Measurements from ENCODE around the gene TGFBR2.

The TGFBR2 gene

GRCh38 chr3:30606301-30607031 is at the start of gene TGFBR2:
TGFBR2 (plus strand) TSS chr3:30606601; CDS start chr3:30606884, 283 bp downstream.
- no peak for DNase-seq

DNA sequence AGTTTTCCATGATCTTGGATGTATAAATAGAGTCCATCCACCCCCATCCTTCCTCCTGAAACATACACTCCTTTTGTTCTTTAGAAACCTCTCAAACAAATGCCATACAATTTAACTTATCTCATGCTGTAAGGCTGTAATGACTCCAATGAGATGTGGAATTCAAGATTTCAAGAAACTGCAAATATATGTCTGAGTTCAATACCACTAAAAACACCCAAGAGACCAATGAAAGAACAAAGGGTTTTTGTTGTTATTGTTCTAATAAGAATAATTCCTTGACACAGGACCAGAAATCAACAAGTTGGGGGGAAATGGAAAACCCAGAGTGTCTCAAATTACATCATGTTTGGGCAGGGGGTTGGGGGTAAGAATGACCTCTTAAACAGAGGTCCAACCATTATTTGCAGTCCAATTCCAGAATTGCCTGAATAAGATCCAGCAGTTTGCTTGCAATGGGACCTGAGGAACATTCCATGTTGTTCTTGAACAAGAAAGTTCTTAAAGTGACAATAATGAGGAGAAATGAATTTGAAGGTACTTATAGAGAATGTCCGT is 48.6 kb upstream of the TGFBR2 start:
- no peak for DNase-seq

GRCh38 chr3:30563956-30564355 is 42.4 kb upstream of the TGFBR2 start:
- DNase-seq = no peak

DNA sequence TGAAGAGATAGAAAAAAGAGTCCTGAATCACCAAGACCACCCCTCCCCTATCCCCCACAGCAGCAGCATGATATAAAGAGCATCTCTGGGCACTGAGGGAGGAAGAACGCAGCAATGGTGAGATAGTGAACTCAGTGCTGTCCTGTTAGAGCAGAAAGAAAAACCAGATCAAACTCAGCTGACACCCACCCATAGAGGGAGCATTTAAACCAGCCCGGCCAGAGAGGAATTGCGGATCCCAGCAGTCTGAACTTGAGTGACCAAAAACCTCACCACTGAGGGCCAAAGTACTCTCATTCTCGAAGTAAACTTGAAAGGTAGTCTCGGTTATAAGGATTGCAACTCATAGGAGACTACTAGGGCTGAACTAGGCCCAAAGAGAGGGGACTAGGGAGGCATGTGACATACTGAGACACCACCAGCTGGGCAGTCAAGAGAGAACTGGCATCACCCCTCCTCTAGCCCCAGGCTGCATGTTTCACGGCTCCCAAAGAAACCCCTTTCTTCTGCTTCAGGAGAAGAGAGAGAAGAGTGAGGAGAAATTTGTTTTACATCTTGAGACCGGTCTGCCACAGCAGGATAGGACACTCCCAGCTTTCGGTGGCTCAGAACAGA is 39.2 kb upstream of the TGFBR2 start:
- no peak for DNase-seq

- DNase-seq = no peak
Observed at GRCh38 chr3:30576946-30577345, 29.5 kb upstream of the TGFBR2 start.

- DNase-seq = no peak
Observed at GRCh38 chr3:30577788-30578187, 28.6 kb upstream of the TGFBR2 start.

DNA sequence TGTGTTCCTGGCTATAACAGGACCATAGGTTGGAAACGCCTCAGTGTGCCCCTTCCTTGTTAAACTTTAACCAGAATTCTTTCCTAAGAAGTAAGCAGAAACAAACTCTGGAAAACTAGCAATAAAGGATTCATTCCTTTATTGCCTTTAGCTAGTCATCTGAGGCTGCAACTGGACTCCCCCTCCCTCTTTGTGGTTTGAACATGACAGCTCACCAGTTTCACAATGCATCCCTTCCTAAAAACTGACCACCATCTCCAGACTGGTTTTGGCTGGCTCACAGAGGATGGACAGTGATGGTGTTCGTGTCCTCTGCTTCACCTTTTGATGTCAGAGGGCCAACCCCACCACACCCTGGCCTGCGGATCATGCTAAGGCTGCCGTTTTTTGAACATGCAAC is 27.9 kb upstream of the TGFBR2 start:
- DNase-seq = no peak

DNA sequence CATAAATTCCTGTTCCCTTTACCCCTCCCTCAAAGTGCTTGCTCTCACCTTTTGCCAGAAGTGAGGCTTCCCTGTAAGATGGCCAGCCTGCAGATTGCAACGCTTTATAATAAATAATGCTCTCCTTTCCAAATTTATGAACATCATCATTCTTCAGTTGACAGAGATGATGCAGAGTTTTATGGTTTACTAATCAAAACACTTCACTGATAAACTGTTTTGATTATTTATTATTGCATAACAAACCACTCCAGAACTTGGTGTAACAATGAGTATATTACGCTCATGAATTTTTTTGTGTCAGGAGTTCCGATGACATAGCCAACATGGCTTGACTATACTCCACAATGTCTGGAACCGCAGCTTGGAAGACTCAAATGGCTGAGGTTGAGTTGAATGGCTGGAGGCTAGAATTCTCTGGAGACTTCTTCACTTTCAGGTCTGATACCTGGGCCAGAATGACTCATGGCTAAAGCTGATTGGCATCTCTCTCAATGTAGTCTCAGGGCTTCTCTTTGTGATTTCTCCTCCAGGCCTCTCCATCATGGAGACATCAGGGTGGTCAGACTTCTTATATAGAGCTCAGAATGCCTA is 27.3 kb upstream of the TGFBR2 start:
- no peak for DNase-seq

GRCh38 chr3:30581067-30581585 is 25.3 kb upstream of the TGFBR2 start:
- DNase-seq = no peak

GRCh38 chr3:30581982-30582381 is 24.4 kb upstream of the TGFBR2 start:
- no peak for DNase-seq

DNA sequence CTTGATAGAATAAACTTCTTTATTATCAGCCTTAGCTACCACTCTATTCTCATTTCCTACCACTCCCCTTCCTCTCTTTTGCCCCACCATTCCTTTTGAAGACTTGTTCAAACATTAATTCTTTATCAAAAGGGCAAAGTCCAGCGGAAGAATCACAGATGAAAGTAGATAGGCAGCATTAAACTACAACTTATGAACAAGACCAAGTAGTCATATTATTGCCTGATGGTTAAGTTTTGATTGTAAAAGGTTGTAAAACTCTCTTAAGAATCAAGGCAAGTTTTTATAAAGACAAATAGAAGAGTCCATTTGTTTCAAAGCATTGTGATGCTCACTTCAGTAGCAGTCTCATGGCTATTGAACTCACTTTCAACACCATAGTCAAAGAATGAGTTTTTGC is 22.4 kb upstream of the TGFBR2 start:
- DNase-seq = no peak

DNA sequence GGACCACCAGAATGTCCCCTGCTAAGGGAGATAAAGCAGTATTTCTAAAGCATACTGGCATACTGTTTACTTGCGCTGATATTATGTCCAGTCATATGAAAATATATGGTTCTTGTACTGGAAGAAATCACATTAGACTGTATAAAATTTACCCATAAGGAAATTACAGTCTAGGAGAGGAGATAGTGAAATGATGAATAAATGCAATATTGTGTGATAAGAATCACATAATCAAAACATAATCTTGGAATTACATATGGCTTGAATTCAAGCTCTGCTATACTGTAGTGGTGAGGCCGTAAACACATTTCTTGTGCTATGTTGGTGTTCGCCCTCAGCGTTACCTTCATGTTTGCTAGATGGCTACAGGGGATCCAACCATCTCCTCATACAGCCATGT is 20.7 kb upstream of the TGFBR2 start:
- DNase-seq = no peak

DNA sequence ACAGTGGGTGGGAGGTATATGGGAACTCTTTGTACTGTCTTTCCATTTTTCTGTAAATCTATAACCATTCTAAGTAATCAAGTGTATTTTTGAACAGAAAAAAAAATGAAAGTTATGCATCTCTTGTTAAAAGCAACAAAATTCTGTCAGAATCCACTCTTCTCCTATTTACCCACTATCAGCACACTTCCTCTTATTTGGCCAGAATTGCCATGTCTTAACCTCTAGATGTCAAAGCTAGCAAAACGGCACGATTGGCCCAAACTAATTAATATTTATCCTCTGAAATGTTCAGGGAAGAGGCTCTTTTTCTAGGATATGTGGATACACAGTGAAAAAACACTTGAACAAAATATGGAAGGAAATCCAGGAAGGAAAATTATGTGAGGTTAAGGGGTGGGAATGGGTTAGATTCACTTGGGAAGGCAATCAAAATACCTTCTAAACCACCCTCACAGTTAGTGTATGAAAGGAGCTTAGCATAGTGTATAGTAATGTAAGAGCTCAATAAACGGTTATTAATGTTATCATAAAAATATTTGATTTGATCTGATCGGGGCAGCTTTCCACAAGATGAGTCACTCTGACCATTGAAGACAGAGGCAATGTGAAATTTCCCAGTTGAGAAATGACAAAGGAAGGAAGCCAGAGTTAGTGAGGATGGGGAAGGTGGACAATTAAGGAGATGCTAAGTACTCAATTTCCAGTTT is 20.1 kb upstream of the TGFBR2 start:
- DNase-seq = no peak

DNA sequence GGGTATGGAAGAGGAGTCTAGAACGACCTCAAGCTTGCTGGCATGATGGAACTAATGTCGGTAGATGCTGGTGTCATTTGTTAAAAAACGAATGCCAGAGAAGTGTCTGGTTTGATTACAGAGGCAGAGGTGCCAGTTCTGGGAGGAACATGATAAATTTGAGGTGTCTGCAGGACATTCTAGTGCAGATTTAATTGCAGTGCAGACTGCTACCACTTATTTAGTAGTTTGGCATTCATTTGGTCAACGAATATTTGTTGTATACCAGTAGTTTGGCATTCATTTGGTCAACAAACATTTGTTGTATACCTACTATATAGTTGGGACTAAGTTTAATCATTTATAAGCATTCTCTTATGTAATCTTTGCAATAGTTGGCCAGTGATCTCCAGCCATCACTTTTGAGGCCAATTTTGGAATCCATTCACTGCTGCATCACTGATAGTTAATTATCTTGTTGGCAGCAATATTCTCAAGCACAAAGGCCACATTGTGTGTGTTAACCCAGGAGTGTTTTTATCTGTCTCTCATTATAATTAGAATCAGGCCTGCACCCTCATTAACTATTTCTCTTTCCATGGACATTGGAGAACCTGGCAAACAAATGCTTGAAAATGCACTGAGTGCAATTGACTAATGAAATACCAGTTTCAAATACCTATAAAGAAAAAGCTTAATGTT is 19.5 kb upstream of the TGFBR2 start:
- no peak for DNase-seq

GRCh38 chr3:30587904-30588303 is 18.5 kb upstream of the TGFBR2 start:
- DNase-seq = no peak

GRCh38 chr3:30596152-30596551 is 10.2 kb upstream of the TGFBR2 start:
- DNase-seq = no peak

DNA sequence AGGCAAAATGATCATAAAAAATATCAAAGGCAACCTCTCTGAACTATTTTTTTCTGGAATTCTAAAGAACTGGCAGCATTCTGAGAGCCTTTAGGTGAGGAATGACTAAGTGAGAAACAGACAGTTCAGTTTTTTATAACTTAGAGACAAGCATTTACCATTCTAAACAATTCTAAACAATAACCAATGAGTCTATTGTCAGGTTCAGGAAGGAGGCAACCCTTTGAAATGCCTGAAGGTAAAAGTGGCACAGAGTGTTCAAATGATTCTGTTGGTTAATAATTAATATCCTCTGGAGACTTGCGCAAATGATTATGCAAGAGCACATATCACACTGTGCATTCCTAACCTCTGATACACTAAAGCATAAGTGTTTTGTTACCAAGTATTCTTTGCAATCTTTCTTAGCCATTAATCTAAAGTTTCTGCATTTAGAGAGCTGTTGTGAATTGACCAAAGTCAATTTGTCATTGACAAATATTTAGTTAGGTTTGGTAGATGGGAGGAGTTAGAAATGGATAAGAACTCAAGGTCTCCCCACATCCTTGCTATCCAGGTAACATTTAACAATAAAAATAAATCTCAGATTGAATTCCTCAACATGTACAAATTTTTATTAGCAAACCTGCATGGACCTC is 9.2 kb upstream of the TGFBR2 start:
- no peak for DNase-seq

GRCh38 chr3:30597769-30598134 is 8.6 kb upstream of the TGFBR2 start:
- DNase-seq = no peak

DNA sequence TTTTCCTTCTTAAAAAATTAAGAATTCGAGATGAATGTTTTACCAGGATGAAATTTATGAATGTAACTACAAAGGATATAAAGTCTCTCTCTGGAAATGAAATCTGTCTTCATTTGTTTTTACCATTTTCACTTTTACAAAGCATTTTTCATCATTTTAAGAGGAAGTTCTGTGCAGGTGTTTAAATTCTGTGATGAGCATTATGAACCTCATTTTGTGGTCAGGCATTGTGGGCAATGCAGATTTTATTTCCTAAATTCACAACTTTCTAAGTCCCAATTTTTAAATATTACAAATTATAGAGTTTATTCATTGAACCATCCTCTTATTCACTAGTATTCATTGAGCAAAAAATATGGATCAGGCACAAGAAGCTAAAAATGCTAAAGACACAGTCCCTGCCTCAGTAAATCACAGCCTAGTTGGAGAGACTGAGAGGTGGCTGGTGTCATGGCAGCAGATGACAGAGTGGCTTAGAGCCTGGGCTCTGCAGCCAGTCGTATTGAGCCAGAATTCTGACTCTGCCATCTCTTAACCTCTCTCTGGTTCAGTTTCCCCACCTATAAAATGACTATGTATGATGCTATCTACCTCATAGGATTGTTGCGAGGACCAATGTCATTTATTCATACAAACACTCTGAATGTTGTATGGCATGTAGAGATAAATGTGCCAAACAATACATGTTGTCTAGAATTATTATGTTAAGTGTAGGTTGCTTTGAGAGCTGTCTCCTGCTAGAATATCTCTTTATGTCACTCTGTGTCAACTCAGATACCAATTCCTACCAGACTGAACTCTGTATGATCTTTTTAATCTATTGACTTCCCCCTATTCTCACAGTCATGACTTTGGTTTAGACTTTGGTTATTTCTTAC is 7.5 kb upstream of the TGFBR2 start:
- no peak for DNase-seq

GRCh38 chr3:30600572-30600971 is 5.8 kb upstream of the TGFBR2 start:
- no peak for DNase-seq

DNA sequence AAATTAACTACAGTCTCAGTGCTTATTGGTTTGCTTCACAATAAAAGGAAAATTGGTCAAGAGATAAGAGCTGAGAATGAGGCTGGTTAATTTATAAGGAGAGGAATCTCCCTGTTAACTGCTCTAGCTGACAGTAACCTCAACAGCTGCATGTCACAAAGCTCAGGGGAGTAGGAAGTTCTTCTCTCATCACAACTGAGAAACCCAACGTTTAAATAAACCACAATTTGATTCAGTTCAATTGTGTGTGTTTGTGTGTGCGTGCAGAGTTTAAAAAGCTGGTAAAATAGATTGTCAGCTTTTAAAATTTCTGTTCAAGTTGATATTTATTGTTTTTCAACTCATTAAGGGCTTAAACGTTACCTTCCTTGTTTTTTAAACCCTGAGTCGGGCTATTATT is 3.5 kb upstream of the TGFBR2 start:
- no peak for DNase-seq

Measured in NCI-H2171 treated with DMSO at 0.1 percent for 48 hours (cell line).